Raji (cell line): ENCODE results near the gene LEPR.
A peak's percentile ranks its signal among the peaks of the same experiment; 100 is the strongest.

Experiments used
- POLR2A ChIP-seq: IDR thresholded peaks from 2 replicates; pipeline ENCODE4 v1.6.1; 2011; ENCODE audit warnings: low read depth, low read length, control low read depth; ENCODE audit not compliant: insufficient read depth

The LEPR gene

GRCh38 chr1:65401612-65402011, 18.9 kb upstream of the LEPR start:
- TF ChIP-seq POLR2A = no peak

DNA sequence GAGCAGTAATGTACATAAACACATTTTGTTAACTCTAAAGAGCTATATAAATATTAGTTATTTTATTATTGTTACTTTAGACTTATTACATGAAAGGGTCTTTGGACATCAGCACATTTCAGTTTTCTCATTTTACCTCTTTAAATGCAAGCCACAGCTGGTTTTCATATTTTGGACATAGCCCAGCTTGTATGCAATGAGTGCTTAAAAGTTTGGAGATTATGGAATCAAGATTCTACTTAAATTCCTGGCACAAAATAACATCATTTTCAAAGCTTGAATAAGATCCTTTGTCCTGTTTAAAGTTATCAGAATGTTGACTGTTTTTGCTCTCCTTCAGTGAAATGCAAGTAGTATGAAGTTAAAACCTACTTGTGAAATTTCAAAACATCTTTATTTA, 15.5 kb upstream of the LEPR start:
- no peak for TF ChIP-seq POLR2A

DNA sequence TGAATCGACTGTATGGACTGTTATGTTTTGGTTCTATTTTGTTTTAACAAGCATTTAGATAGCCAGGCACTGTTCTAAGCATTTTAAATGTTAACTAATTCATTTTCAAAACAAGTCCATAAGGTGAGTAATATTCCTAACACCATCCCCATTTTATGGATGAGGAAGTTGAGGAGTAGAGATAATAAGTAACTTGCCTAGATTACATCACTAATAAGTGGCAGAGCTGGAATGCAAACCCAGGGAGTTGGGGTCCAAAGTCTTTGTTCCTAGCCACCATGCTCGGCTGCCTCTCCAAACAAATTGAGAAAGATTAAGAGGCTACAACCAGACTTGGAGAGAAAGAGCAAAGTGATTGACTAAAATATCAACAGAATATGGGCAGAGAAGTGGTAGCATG, 12.6 kb upstream of the LEPR start:
- TF ChIP-seq POLR2A = no peak

DNA sequence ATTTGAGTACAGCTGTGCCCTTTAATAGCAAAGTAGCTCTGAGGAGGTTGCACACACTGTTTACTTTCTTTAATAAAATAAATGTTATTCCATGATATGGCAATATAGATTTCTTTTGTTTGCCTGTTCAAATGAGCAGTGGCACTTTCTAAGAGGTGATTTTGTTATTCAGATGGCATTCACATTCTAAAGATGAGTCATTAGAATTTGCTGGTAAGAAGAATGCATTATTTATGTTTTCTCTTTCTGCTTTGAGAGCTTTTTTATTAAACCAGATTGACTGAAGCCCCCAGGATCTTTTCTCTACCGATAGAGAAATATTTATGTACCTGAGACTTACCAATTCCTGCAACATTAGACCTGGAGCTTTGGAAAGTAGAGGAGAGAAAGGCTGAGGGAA, 11.2 kb upstream of the LEPR start:
- no peak for TF ChIP-seq POLR2A

DNA sequence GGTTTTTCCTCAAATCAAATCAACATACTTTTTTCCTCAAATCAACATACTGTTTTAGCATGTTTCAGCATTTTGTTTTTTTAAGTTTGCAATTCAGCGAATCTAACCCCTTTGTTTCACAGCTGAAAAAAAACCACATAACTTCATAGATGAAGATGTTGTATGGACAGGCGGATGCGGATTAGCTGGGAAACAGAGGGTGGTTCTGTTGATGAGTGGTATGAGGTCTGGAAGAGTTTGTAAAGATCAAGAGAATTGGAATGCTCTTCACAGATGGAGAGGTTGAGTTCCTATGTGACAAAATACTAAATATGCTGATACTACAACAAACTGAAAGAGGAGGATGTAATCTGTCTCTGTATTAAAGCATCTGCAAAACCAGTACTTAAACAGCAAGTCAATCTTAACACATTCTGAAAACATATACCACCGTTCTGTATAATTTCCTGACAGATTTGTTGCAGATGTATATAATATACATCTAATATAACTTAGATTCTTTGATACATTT, 10.6 kb upstream of the LEPR start:
- no peak for TF ChIP-seq POLR2A

- TF ChIP-seq POLR2A = no peak
Measured at GRCh38 chr1:65412256-65412983, 8.0 kb upstream of the LEPR start.

- TF ChIP-seq POLR2A = no peak
Measured at GRCh38 chr1:65412984-65413375, 7.5 kb upstream of the LEPR start.

DNA sequence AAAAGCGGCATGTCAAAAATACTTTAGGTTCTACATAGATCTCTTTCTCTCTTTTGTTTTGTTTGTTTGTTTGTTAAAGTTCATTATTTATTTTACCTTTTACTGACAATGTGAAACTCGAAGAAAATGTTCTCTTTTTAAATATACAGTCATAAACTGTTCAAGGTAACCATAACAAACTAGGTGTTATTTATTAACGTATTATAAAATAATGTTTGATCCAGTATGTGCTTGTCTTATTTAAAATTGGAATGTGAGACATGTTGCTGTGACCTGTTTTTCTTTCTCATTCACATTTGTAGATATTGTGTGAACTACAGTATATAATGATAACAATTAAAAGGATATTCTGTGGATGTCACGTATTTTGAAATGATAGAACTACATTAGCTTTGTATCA, 5.9 kb upstream of the LEPR start:
- TF ChIP-seq POLR2A = no peak

GRCh38 chr1:65416767-65417166, 3.7 kb upstream of the LEPR start:
- TF ChIP-seq POLR2A = no peak

- TF ChIP-seq POLR2A = no peak
Measured at GRCh38 chr1:65417729-65418128, 2.7 kb upstream of the LEPR start.

GRCh38 chr1:65418522-65419185, 1.8 kb upstream of the LEPR start:
- no peak for TF ChIP-seq POLR2A

DNA sequence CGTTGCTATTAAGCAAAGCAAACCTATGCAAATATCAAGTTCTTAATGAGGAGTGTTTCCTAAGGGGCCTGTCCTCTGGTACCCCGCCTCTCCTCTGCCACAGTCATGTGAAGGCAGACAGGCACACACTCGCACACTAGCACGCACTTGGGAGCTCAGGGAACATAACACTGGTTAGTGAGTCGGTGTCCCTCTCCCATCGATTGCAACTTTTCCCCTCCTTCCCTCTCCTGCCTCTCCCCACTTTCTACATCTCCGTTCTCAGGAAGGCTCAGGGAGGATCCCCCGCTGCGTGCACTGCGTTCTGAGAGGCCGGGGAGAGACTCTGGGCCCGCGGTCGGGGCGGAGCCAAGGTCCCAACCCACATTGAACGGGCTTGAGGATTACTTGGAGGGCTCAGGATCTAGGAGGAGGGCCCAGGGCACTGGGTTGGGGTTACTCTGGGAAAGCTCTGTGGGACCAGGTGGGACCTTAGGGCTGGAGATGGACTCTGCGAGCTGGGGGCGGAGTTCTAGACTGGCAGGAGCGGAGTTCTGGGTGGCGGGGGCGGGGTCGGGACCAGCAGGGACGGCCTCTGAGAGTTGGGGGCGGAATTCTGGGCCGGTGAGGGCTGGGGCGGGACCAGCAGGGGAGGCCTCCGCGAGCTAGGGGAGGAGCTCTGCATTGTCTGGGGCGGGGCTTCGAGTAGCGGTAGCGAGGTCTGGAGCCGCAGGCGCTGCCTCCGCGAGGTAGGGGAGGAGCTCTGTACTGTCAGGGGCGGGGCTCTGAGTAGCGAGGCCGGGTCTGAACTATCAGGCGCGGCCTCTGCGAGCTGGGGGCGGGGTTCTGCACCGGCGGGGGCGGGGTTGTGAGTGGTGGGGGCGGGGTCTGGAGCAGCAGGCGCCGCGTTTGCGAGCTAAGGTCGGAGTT, 533 bp upstream of the LEPR start:
- TF ChIP-seq POLR2A = peak; percentile 78

- TF ChIP-seq POLR2A = no peak
Measured at GRCh38 chr1:65421351-65422025, 1.0 kb downstream of the LEPR start.

- TF ChIP-seq POLR2A = no peak
Measured at GRCh38 chr1:65422241-65423203, 2.1 kb downstream of the LEPR start.

DNA sequence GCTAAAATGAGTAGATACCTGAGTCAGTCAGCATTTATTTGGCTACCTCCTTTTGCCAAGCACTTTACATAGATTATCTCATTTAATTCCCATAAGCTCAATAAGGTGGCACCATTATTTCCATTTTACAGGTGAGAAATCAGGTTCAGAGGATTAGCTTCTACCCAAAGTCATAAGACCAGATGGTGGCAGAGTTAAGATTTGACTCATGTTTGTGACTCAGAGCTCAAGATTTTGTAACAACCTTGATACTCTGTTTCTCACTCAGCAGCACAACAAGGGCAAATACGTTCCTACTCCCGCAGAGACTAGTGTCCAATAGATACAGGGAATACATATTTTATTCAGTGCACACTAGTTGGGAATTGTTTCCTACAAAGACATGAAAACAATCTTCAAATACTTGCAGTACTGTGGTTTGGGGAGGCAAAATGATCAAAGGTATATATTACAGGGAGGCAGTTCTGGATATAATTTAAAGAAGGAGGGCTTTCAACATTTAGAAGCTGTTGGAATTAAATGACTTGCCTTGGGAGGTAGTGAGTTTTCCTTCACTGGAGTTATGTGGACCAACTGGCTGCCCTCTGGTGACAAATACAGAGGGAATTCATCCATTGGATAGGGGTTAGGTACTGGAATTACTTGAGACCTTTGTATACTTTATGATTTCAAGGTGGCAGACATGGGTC, 3.6 kb downstream of the LEPR start:
- TF ChIP-seq POLR2A = no peak
